HG03066 (cell line): ENCODE data around the gene APCDD1L.

ENCODE experiments used
- ATAC-seq: cut with Tn5 transposase; IDR thresholded peaks from one replicate; pipeline ENCODE4 v1.9.1; 2021; ENCODE audit warnings: low read depth; ENCODE audit not compliant: unreplicated experiment

Gene APCDD1L

DNA sequence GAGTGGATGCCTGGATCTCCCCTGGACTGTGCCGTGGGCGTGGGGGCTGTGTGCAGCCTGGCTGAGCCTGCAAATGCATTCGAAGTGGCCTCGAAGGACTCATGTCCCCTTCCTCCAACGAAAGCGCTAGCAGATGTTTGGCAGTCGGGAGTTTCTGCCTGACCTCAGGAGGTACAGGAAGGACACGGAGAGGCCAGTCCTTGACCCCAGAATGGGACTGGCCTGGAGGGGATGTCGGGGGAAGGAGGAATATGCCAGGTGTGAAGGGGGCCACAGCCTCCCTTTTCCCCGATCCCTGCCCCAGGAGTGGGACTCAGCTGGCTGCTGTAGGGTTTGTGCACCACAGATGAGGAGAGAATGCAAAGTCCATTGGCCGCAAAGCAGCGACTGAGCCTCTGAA is 45.6 kb downstream of the APCDD1L start:
- no peak for ATAC-seq

DNA sequence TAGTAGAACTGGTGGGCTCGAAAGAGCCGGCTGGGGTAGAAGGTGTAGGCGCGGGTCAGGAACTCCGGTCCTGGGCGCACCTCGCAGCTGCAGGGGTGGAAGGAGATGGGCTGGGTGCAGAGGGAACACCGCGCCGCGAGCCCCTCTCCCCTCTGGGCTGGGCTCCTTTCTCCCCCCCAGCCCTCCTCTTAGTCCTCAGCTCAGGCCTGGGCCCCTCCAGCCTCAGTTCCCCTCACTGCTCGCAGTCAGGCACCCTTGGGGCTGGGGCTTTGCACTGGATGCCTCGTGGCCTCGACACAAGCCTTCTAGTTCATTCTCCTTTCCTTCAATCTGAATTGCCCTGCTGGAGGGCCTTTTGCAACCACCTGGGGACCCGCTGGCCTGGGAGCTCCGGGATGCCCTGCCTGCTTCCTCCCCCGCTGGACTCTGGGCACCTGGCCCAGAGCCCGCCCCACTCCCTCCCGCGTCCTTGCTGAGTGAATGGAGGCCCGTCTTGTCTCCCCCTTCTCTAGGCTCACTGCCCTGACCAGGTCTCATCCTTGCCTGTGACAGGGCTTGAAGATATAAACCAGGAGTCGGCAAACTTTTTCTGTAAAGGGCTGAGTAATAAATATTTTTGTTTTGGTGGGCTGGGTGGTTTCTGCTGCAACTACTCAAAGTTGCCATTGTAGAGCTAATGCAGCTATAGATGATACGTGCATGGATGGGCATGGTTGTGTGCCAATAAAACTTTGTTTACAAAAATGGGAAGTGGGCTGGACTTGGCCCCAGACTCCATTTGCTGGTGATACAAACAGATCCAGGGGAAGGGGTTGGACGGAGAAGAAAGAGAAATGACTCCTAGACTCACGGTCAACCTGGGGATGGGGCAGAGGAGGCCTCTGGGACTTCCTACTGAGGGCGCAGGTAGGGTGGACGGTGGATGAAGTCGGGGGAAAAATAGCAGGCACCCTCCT is 47.3 kb downstream of the APCDD1L start:
- ATAC-seq: no peak

DNA sequence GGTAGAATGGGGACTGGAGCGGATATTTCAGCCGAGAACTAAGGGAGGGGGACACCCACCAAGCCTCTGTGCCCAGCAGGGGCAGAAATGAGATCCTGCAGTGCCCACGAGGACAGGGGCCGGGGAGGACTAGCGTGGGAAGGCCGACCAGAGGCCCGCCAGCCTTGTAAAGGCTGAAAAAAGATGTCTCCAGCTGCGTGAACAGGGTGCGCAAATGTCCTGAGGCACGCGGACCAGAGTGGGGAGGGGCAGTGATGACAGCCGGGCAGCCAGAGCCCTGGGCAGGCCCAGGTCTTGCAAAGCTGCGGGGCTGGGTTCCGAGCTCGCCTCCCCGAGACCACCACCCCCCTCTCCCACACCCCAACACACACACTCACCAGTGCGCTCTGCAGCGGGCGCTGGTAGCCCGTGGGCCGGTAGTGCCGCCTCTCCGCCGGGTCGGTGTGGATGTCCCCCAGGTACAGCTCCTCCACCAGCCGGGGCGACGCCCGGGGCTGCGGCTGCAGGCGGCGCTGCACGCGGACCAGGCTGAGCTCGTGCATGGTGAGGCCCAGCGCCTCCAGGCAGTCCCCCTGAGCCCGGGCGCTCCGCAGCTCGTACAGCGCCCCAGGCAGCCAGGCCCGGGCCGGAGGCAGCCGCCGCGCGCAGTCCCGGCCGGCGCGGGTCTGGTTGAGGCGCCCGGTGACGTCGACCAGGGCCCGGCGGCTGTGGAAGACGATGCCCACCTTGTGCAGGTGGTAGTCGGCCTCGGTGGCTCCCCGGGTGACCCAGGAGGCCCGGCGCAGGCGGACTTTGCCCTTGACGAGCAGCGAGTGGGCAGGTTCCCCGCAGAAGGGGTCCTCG is 48.2 kb downstream of the APCDD1L start:
- ATAC-seq: no peak

GRCh38 chr20:58466095-58466708 is 49.0 kb downstream of the APCDD1L start:
- ATAC-seq: no peak

DNA sequence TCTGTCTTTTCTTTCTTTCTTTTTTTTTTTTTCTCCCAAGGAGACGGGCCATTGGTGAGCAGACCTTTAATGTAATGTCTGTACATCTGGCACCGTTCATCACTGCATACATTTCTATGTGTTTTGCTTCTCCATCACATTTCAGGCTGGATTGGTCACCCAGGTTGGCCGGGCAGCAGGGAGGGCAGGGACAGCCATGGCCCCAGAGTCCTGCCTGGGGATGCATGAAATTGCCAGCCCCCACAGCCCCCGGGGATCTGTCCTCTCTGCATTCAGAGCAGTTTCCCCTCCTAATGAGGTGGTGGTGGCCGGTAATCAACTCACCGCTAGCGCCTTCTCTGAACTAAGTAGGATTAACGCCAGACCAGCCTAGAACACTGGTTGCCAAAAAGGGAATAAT is 50.4 kb downstream of the APCDD1L start:
- no peak for ATAC-seq

- no peak for ATAC-seq
Measured at GRCh38 chr20:58463256-58463655, 51.9 kb downstream of the APCDD1L start.

GRCh38 chr20:58461899-58462298 is 53.3 kb downstream of the APCDD1L start:
- ATAC-seq: no peak

DNA sequence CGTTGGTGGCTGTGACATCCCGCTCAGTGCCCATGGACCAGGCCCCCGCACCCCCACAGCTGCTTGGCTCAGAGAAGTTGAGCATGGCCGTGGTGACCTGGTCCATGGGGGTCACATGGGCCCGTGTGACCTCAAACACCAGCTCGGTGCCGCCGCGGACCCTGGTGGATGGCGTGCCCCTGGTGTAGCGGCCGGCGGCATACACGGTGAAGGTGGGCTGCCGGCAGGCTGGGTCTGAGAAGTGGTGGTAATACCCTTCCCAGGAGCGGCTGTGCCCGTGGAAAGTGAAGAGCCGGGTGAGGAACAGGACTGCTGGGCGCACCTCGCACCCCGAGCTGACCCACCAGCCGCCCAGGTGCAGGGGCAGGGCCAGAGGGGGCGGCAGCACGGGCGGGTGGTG is 54.1 kb downstream of the APCDD1L start:
- no peak for ATAC-seq

- ATAC-seq: no peak
Measured at GRCh38 chr20:58459058-58459750, 56.0 kb downstream of the APCDD1L start.

DNA sequence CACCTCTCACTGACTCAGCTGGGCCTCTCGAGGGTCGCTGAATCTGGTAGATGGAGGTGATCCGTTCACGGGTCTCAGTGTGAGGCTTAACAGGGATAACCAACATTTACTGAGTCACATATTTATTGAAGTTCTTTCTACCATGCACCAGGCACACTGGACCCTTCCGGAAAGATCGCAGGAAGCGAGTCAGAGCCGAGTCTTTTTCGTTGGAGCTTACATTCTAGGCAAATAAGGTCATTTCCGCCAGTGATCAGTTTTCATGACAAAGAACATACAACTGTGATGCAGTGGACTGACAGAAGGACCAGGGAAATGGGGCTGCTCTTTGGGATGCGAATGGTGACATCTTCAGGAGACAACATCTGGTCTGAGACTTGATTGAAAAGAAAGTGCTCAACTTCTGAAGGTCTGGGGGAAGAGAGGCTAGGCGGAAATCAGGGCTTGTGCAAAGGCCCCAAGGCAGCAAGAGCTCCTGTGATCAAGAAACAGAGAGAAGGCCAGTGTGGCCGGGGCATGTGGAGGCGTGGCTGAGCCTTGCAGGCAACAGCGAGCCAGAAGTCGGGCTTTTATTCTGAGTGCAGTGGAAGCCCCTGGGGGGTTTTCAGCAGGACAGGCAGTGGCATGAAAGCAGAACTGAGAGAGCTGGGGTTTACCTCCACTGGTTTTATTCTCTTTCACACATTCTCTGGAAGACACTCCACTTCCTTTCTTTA is 56.7 kb downstream of the APCDD1L start:
- peak; percentile 89 for ATAC-seq

GRCh38 chr20:58457083-58457695 is 58.0 kb downstream of the APCDD1L start:
- no peak for ATAC-seq

GRCh38 chr20:58454460-58454859 is 60.7 kb downstream of the APCDD1L start:
- no peak for ATAC-seq

DNA sequence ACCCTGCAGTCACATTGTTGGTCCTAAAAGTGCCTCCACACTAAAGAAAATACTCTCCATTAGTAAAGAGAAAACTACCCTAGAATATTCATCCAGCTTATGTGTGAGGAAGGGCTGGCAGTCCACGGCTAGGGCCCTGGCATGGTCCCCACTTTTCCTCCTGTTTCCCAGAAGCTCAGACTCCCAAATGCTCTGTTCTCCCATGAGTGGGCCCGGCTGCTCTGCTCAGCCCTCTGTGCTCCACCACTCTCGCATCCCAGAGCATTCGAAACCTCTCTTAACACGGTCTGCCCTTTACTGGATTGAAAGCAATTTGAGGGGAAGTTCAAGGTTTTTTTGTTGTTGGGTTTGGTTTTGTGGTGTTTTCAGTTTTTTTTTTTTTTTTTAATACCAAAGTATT is 61.8 kb downstream of the APCDD1L start:
- no peak for ATAC-seq

GRCh38 chr20:58452667-58453255 is 62.4 kb downstream of the APCDD1L start:
- no peak for ATAC-seq

- peak; percentile 53 for ATAC-seq
Measured at GRCh38 chr20:58450254-58450653, 64.9 kb downstream of the APCDD1L start.

DNA sequence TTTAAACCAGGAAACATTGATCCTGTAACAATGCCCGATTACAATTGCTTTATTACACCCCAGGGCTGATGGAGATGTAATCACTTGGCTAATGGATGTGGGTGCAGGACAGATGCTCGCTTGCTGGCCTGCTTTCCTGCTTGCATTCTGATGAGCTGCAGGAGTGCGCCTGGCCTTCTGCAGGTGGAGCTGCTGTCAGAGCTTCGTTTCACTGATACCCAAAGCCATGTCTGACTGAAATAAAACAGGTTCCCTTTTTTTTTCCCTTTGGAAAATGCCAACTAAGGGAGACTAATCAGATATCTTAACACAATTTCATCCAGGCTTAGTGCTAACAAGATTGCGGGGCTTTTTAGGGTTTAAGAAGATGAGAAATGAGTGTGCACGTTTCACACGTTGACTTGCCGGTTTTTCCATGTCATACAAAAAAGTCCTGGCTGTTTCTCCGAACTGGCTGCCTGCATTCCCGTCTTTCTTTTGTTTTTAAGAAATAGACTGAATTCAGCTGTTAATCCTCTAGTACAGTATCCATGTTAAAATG is 65.4 kb downstream of the APCDD1L start:
- no peak for ATAC-seq

- no peak for ATAC-seq
Measured at GRCh38 chr20:58448958-58449357, 66.2 kb downstream of the APCDD1L start.

GRCh38 chr20:58447511-58448391 is 67.4 kb downstream of the APCDD1L start:
- no peak for ATAC-seq
